OCI-LY7 (cell line): ENCODE results near the gene FNIP1. TPM values are rescaled to one million over a fixed set of nuclear protein-coding genes. Genes with fewer than 3 reads are reported as not detected.

Experiments
- BruUV-seq: library from RNA; stranded (reverse); fragments of 400-500 nt; replicated peaks from 2 replicates; lab custom pipeline; 2021; lab: Mats Ljungman, UMichigan
- CTCF ChIA-PET: fragments of 300-600 bp; sonication (Branson Sonifier 250); formaldehyde crosslinking; loops from one replicate; lab custom pipeline; 2022; ENCODE audit warnings: antibody characterized with exemption; ENCODE audit not compliant: unreplicated experiment; lab: Charles Lee
- POLR2A ChIA-PET: fragments of 300-600 bp; sonication (Branson Sonifier 250); formaldehyde crosslinking; loops from one replicate; lab custom pipeline; 2022; ENCODE audit warnings: antibody characterized with exemption; lab: Charles Lee
- DNase-seq: peaks from one replicate; pipeline ENCODE4 v3.0.0-alpha.2; 2015; ENCODE audit warnings: low spot score
- H2AFZ ChIP-seq: fragments of 200-600 bp; sonication (generic), shearing (Covaris generic); 2 replicates; pipeline ENCODE4 v1.6.1; 2014; ENCODE audit warnings: mild to moderate bottlenecking, antibody characterized with exemption, low read length, moderate library complexity
- H3K27ac ChIP-seq: fragments of 200-600 bp; sonication (generic); 2 replicates; pipeline ENCODE4 v1.5.1; 2014; ENCODE audit warnings: mixed run types, low read depth, mild to moderate bottlenecking, moderate library complexity, low read length, inconsistent platforms; ENCODE audit not compliant: poor library complexity, severe bottlenecking
- H3K36me3 ChIP-seq: fragments of 200-600 bp; sonication (generic); 2 replicates; pipeline ENCODE4 v1.6.1; 2014; ENCODE audit warnings: mild to moderate bottlenecking, antibody characterized with exemption, low read length, moderate library complexity, mixed read lengths; ENCODE audit not compliant: insufficient read depth
- H3K4me1 ChIP-seq: fragments of 200-600 bp; sonication (generic); 2 replicates; pipeline ENCODE4 v1.5.1; 2014; ENCODE audit warnings: mild to moderate bottlenecking, low read length; ENCODE audit not compliant: insufficient read depth, poor library complexity, severe bottlenecking
- H3K4me2 ChIP-seq: fragments of 200-600 bp; sonication (generic); 2 replicates; pipeline ENCODE4 v1.6.1; 2014; ENCODE audit warnings: mild to moderate bottlenecking, low read length
- H3K4me3 ChIP-seq: fragments of 200-600 bp; sonication (generic); 2 replicates; pipeline ENCODE4 v1.5.1; 2014; ENCODE audit warnings: mild to moderate bottlenecking, low read depth, low read length; ENCODE audit not compliant: poor library complexity, severe bottlenecking
- H3K79me2 ChIP-seq: fragments of 200-600 bp; sonication (generic); 2 replicates; pipeline ENCODE4 v1.6.1; 2016; ENCODE audit warnings: low read depth, mild to moderate bottlenecking, low read length, moderate library complexity, mixed read lengths; ENCODE audit not compliant: insufficient read depth
- H3K9me2 ChIP-seq: fragments of 200-600 bp; sonication (generic); 2 replicates; pipeline ENCODE4 v1.6.1; 2016; ENCODE audit warnings: mild to moderate bottlenecking, low read length, mixed read lengths; ENCODE audit not compliant: insufficient read depth
- H3K9me3 ChIP-seq: fragments of 200-600 bp; sonication (generic); 2 replicates; pipeline ENCODE4 v1.6.1; 2014; ENCODE audit warnings: mild to moderate bottlenecking, mixed run types, low read length, mixed read lengths
- H4K20me1 ChIP-seq: fragments of 200-600 bp; sonication (generic); 2 replicates; pipeline ENCODE4 v1.6.1; 2014; ENCODE audit warnings: mild to moderate bottlenecking, antibody characterized with exemption, low read length, moderate library complexity, mixed read lengths; ENCODE audit not compliant: insufficient read depth
- CTCF ChIP-seq: fragments of 200-600 bp; sonication (generic); conservative IDR thresholded peaks from 2 replicates; pipeline ENCODE4 v1.5.1; 2014; ENCODE audit warnings: mild to moderate bottlenecking, antibody characterized with exemption, low read length, moderate library complexity, mixed read lengths
- EZH2phosphoT487 ChIP-seq: fragments of 200-600 bp; sonication (generic); IDR thresholded peaks from 2 replicates; pipeline ENCODE4 v1.6.1; 2018; ENCODE audit warnings: low read depth, borderline replicate concordance, mild to moderate bottlenecking, mixed run types, antibody characterized with exemption, low read length, moderate library complexity, mixed read lengths
- intact Hi-C: fragments of 100-400 bp; cut with micrococcal nuclease; formaldehyde crosslinking; loops from one replicate; pipeline ENCODE4 v1.10.0; 2022; ENCODE audit not compliant: unreplicated experiment
- total RNA-seq, 2 experiments: library from RNA; depleted of rRNA in 1 of 2; stranded (reverse); fragments of >200 nt in 1 of 2; shearing (Covaris generic) in 1 of 2; gene quantifications; 2 replicates each; pipeline ENCODE4 v1.2.3, GENCODE V29; 2014 to 2022

The FNIP1 gene
- total RNA-seq, 2 experiments from 2014 or later: 19.4 to 20.6 TPM

GRCh38 chr5:131659841-131660240 is 137.0 kb downstream of the FNIP1 start:
- no TSS peak for BruUV-seq
- Histone ChIP-seq H4K20me1 (no peaks in the 10 kb centered on the region), H3K9me2 (no peaks in the 10 kb centered on the region), H3K4me2 (no peak overlapping the region), H3K4me1 (no peaks in the 10 kb centered on the region), H3K36me3 (peaks cover 46% of the 10 kb centered on the region), H3K27ac (no peak overlapping the region), H3K4me3 (no peak overlapping the region), H3K79me2 (no peaks in the 10 kb centered on the region), H3K9me3 (no peaks in the 10 kb centered on the region), H2AFZ (no peak overlapping the region)
- ChIA-PET CTCF (no interaction called here), POLR2A (interaction anchor here (0.5 to 1.1 kb wide), 2 partner anchors 10 to 27 kb away, joined by 3 read pairs; no protein-coding TSS in a partner anchor)
- intact Hi-C loops: no loop called here
- TF ChIP-seq EZH2phosphoT487: no peak
- TF ChIP-seq CTCF: no peak
- no peak for DNase-seq

GRCh38 chr5:131659290-131659689 is 137.5 kb downstream of the FNIP1 start:
- peaks cover 47% of the 10 kb centered on the region for H3K36me3 ChIP-seq
- no peak for DNase-seq
- H3K4me1 ChIP-seq: no peaks in the 10 kb centered on the region
- TF ChIP-seq EZH2phosphoT487: no peak
- no peak for TF ChIP-seq CTCF
- no peak overlapping the region for H3K27ac ChIP-seq
- intact Hi-C loops: no loop called here
- CTCF ChIA-PET: no interaction called here
- no peak overlapping the region for H2AFZ ChIP-seq
- no peaks in the 10 kb centered on the region for H3K9me2 ChIP-seq
- H3K4me2 ChIP-seq: no peak overlapping the region
- H3K9me3 ChIP-seq: no peaks in the 10 kb centered on the region
- no peak overlapping the region for H3K4me3 ChIP-seq
- POLR2A ChIA-PET: interaction anchor here (1.1 kb wide), 1 partner anchor 10 kb away, joined by 3 read pairs; no protein-coding TSS in a partner anchor
- no TSS peak for BruUV-seq
- H3K79me2 ChIP-seq: no peaks in the 10 kb centered on the region
- H4K20me1 ChIP-seq: no peaks in the 10 kb centered on the region

GRCh38 chr5:131654776-131655175 is 142.0 kb downstream of the FNIP1 start:
- TF ChIP-seq EZH2phosphoT487 (no peak), CTCF (no peak)
- CTCF ChIA-PET: no interaction called here
- peaks cover 42% of the 10 kb centered on the region for H3K36me3 ChIP-seq
- H3K4me3 ChIP-seq: no peak overlapping the region
- no peaks in the 10 kb centered on the region for H3K79me2 ChIP-seq
- H3K4me2 ChIP-seq: no peak overlapping the region
- intact Hi-C loops: no loop called here
- no peaks in the 10 kb centered on the region for H4K20me1 ChIP-seq
- H3K27ac ChIP-seq: no peak overlapping the region
- H3K9me3 ChIP-seq: no peaks in the 10 kb centered on the region; the same call in 1 of the 2 replicates
- no TSS peak for BruUV-seq
- no peaks in the 10 kb centered on the region for H3K9me2 ChIP-seq
- DNase-seq: no peak
- H2AFZ ChIP-seq: no peak overlapping the region
- no peaks in the 10 kb centered on the region for H3K4me1 ChIP-seq
- POLR2A ChIA-PET: interaction anchor here (0.6 to 0.9 kb wide), 3 partner anchors 11 to 797 kb away, joined by 3 read pairs; no protein-coding TSS in a partner anchor
